Activated CD4-positive, alpha-beta T cell treated with anti-CD3 and anti-CD28 coated beads, Interleukin-2, amount 10 ng/mL, durations not matched to agents 24 days and 14 days (primary cell): ENCODE results near the gene SLC39A1. TPM values are rescaled to one million over a fixed set of nuclear protein-coding genes. Genes with fewer than 3 reads are reported as not detected.

Experiments
- DNase-seq: peaks from one replicate; pipeline ENCODE4 v3.0.0; 2022
- H3K27ac Mint-ChIP-seq: one replicate; pipeline ENCODE4 v1.8.0; 2022; ENCODE audit warnings: mild to moderate bottlenecking, mixed read lengths
- H3K27me3 Mint-ChIP-seq: one replicate; pipeline ENCODE4 v1.8.0; 2022; ENCODE audit warnings: mixed read lengths
- H3K36me3 Mint-ChIP-seq: one replicate; pipeline ENCODE4 v1.8.0; 2022; ENCODE audit warnings: low read depth, mild to moderate bottlenecking, mixed read lengths
- H3K4me1 Mint-ChIP-seq: one replicate; pipeline ENCODE4 v1.8.0; 2021; ENCODE audit warnings: mixed read lengths
- H3K4me3 Mint-ChIP-seq: one replicate; pipeline ENCODE4 v1.8.0; 2022; ENCODE audit warnings: mild to moderate bottlenecking, moderate library complexity, mixed read lengths
- H3K9me3 Mint-ChIP-seq: one replicate; pipeline ENCODE4 v1.8.0; 2021; ENCODE audit warnings: mixed read lengths
- intact Hi-C: fragments of 100-400 bp; cut with micrococcal nuclease; formaldehyde crosslinking; loops from one replicate; pipeline ENCODE4 v1.15.1; 2023
- total RNA-seq: library from RNA; stranded (reverse); gene quantifications from 2 replicates; pipeline ENCODE4 v1.2.3, GENCODE V29; 2022

SLC39A1 gene
- total RNA-seq, 1 donor from 2014 or later: 71.6 TPM

DNA sequence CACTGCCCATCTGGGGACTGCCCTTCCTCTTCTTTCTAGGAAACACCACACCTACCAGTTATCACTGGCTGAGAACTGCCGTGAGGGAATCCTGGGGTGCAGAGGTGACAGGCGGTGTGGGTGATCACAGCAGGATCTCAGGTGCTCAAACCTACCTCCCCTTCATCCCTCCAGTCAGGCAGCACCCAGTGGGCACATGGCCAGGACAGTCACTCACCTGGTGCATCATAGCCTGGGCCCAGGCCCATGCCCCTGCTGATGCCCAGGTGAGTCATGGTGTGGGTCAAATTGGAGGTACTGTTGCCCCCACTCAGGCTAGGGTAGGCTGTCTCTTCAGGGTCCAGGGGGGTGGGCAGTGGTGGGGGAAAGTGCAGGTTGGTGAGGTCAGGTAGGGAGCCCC, 11.5 kb downstream of the SLC39A1 start:
- H3K4me1 Mint-ChIP-seq: peaks cover 36% of the 10 kb centered on the region
- no peak overlapping the region for H3K4me3 Mint-ChIP-seq
- peak overlapping the region; percentile 41 for H3K27ac Mint-ChIP-seq
- H3K36me3 Mint-ChIP-seq: peaks cover 55% of the 10 kb centered on the region
- intact Hi-C loops: no loop called here
- DNase-seq: no peak
- no peaks in the 10 kb centered on the region for H3K27me3 Mint-ChIP-seq
- H3K9me3 Mint-ChIP-seq: no peaks in the 10 kb centered on the region

DNA sequence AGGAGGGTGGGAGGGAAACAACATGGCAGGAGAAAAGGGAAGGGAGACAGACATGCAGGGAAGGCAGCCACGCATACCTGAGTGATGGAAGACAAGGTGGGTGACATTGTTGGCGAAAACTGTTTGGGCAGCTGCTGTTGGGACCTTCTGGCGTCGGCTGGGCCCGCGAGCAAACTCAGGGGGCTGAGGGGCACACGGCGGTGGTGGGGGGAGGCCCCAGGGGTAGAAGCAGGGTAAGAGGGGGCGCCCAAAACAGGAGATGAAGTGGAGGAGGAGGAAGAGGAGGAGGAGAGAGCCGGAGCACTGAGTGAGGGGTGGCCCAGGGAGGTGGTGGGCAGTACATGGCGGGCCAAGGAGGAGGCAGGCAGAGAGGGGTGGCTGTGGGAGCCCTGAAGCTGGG, 12.2 kb downstream of the SLC39A1 start:
- H3K9me3 Mint-ChIP-seq: no peaks in the 10 kb centered on the region
- H3K27ac Mint-ChIP-seq: no peak overlapping the region
- no peak for DNase-seq
- no peaks in the 10 kb centered on the region for H3K27me3 Mint-ChIP-seq
- peaks cover 55% of the 10 kb centered on the region for H3K36me3 Mint-ChIP-seq
- intact Hi-C loops: no loop called here
- H3K4me3 Mint-ChIP-seq: no peak overlapping the region
- peaks cover 32% of the 10 kb centered on the region for H3K4me1 Mint-ChIP-seq

GRCh38 chr1:153946622-153947241, 16.6 kb downstream of the SLC39A1 start, which contains the start of gene DENND4B:
Gene DENND4B (minus strand): TSS chr1:153946718. CDS start chr1:153944374, 2,344 bp downstream.
- H3K4me1 Mint-ChIP-seq: peaks cover 35% of the 10 kb centered on the region
- peak within 1 kb of the TSS; percentile 96 for H3K4me3 Mint-ChIP-seq
- peak; percentile 93 for DNase-seq
- intact Hi-C loops: loop anchor here (1.0 kb wide), 4 partner anchors 12 to 149 kb away; partner anchors contain the start of gene CRTC2
- H3K27ac Mint-ChIP-seq: peak within 1 kb of the TSS; percentile 96
- no peaks in the 10 kb centered on the region for H3K9me3 Mint-ChIP-seq
- H3K36me3 Mint-ChIP-seq: peaks cover 61% of the 10 kb centered on the region
- H3K27me3 Mint-ChIP-seq: no peaks in the 10 kb centered on the region

DNA sequence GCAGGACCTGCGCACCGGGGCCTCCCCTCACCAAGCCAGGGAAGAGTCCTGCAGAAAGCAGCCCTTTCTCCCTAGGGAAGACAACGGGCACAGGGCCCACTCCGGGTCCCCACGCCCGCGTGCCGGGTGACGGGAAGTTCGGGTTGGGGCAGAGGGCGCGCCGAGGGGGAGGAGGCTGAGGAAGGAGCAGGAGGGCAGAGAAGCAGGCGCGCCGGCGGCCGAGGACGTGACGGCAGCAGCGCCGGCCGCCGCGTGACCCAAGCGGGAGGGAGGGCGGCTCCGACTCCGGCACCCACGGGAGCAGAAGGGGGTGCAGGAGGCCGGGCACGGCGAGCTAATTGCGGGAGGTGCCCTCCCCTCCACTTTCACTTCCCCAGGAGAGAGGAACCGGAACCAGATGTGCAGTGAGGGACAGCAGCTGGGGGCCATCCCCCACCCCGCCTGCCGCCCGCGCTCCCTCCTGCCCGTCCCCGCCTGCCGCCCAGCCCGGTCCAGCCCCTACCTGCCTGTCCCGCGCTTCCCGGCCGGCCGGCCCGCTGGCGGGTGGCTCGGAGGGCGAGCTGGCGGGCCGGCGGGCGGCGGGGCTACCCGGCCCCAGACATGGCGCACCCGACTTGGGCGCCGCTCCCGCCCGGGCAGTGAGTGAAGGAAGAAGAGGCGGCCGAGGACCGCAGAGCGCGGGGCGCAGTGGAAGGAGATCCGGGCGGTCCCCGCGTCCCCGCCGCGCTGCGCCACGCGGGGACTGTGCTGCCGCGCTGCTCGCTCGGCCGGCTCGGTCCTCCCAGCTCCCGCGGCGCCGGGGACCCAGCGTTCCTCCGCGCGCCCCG, 17.3 kb downstream of the SLC39A1 start:
- peaks cover 35% of the 10 kb centered on the region for H3K4me1 Mint-ChIP-seq
- no peaks in the 10 kb centered on the region for H3K27me3 Mint-ChIP-seq
- H3K4me3 Mint-ChIP-seq: peak overlapping the region; percentile 96
- peaks cover 60% of the 10 kb centered on the region for H3K36me3 Mint-ChIP-seq
- H3K27ac Mint-ChIP-seq: peak overlapping the region; percentile 96
- H3K9me3 Mint-ChIP-seq: no peaks in the 10 kb centered on the region
- peak; percentile 92 for DNase-seq
- intact Hi-C loops: loop anchor here (1.0 to 2.0 kb wide), 5 partner anchors 12 to 149 kb away; partner anchors contain the start of genes CRTC2 and RAB13

GRCh38 chr1:153945131-153945794, 18.1 kb downstream of the SLC39A1 start:
- DNase-seq: peak; percentile 93
- no peaks in the 10 kb centered on the region for H3K27me3 Mint-ChIP-seq
- H3K36me3 Mint-ChIP-seq: peaks cover 58% of the 10 kb centered on the region
- intact Hi-C loops: loop anchor here (2.0 kb wide), 1 partner anchor 42 kb away; the partner anchor contains the start of gene RAB13
- no peaks in the 10 kb centered on the region for H3K9me3 Mint-ChIP-seq
- peak overlapping the region; percentile 96 for H3K27ac Mint-ChIP-seq
- H3K4me3 Mint-ChIP-seq: peak overlapping the region; percentile 96
- peaks cover 33% of the 10 kb centered on the region for H3K4me1 Mint-ChIP-seq

- DNase-seq: no peak
- no peaks in the 10 kb centered on the region for H3K9me3 Mint-ChIP-seq
- peaks cover 30% of the 10 kb centered on the region for H3K4me1 Mint-ChIP-seq
- H3K27me3 Mint-ChIP-seq: no peaks in the 10 kb centered on the region
- H3K4me3 Mint-ChIP-seq: peak overlapping the region; percentile 96
- intact Hi-C loops: loop anchor here (2.0 kb wide), 1 partner anchor 42 kb away; the partner anchor contains the start of gene RAB13
- peaks cover 60% of the 10 kb centered on the region for H3K36me3 Mint-ChIP-seq
- H3K27ac Mint-ChIP-seq: peak overlapping the region; percentile 96
Measured at GRCh38 chr1:153944827-153945117, 18.6 kb downstream of the SLC39A1 start.

DNA sequence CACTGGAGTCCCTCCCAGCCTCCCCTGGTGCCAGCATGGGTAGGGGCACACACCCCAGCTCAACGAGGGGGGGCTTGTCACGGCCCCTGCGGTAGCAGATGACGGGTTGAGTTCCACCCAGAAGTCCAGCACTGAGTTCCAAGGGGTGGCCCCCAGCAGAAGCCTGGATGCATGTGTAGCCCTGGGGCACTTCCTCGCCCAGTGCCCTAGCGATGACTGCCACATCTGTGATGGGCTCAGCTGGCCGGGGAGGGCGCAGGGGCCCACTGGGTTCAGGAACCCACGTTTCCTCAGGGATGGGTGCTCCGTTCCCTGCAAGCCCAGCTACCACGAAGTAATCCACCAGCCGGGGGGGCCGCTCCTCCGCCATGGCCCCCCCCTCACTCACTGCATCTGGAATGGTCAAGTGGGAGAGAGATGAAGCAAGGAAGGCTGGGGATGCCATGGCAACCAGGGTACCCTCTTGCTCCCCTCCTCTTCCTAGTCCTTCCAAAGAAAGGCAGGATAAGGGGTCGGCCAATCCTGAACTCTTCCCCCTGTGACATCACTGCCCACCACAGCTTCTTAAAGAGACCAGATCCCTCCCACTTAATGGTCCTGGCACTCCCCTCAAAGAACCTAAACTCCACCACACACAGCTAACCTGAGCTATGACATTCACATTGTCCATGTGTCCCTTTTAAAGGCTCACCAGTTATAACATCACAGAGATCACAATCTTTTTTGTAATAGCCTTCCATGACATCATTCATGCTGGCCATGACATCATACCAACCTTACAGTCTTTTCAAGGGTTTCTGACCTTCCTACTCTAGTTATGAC, 19.1 kb downstream of the SLC39A1 start:
- H3K36me3 Mint-ChIP-seq: peaks cover 64% of the 10 kb centered on the region
- H3K27ac Mint-ChIP-seq: peak overlapping the region; percentile 96
- H3K4me3 Mint-ChIP-seq: peak overlapping the region; percentile 96
- peak; percentile 75 for DNase-seq
- H3K27me3 Mint-ChIP-seq: no peaks in the 10 kb centered on the region
- H3K4me1 Mint-ChIP-seq: peaks cover 30% of the 10 kb centered on the region
- intact Hi-C loops: loop anchor here (2.0 kb wide), 1 partner anchor 43 kb away; the partner anchor contains the start of gene RAB13
- no peaks in the 10 kb centered on the region for H3K9me3 Mint-ChIP-seq

- Mint-ChIP-seq H3K9me3 (no peaks in the 10 kb centered on the region), H3K36me3 (peaks cover 60% of the 10 kb centered on the region), H3K27me3 (no peaks in the 10 kb centered on the region), H3K27ac (peak overlapping the region; percentile 48), H3K4me1 (peaks cover 28% of the 10 kb centered on the region), H3K4me3 (peak overlapping the region; percentile 26)
- no peak for DNase-seq
- intact Hi-C loops: no loop called here
Measured at GRCh38 chr1:153942766-153943549, 20.4 kb downstream of the SLC39A1 start.

- intact Hi-C loops: no loop called here
- no peak for DNase-seq
- Mint-ChIP-seq H3K27ac (no peak overlapping the region), H3K27me3 (no peaks in the 10 kb centered on the region), H3K4me1 (peaks cover 25% of the 10 kb centered on the region), H3K36me3 (peaks cover 67% of the 10 kb centered on the region), H3K4me3 (no peak overlapping the region), H3K9me3 (no peaks in the 10 kb centered on the region)
Measured at GRCh38 chr1:153941826-153942725, 21.3 kb downstream of the SLC39A1 start.

DNA sequence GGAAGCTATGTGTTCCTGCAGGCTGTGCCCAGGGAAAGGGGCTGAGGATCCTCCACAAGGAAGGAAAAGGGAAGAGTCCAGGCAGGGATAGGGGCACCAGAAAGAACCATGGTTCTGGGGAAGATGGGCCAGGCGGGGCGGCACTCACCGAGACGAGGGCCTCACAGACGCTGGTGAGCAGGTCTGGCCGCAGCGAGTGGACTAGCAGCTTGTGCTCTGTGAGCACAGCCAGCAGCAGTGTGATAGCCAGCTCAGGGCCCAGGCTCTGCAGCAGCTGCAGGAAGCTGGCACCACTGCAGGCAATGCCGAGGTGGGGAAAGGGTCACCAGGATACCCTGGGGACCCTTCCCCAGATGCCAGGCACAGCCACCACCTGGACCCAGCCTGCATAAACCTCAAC, 22.6 kb downstream of the SLC39A1 start:
- Mint-ChIP-seq H3K27me3 (no peaks in the 10 kb centered on the region), H3K36me3 (peaks cover 75% of the 10 kb centered on the region), H3K27ac (peak overlapping the region; percentile 12), H3K4me1 (peaks cover 20% of the 10 kb centered on the region), H3K4me3 (no peak overlapping the region), H3K9me3 (no peaks in the 10 kb centered on the region)
- DNase-seq: no peak
- intact Hi-C loops: no loop called here

DNA sequence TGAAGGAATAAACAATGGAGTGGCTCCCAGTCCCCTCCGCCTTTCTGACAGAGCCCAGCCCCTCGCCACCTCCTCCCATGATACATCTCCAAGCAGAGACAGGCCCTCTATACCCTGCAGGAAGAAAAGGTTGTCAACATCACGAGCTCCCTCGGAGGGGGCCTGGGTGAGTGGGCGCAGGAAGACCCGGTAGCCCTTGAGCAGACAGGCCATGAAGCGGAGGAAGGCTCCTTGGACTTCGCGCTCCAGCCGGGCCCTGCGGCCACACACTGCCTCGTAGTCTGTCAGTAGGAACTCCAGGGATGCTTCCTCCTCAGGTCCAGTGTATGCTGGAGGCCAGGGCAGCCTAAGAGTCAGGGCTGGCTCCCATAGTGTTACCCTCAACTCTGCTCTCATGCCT, 23.9 kb downstream of the SLC39A1 start:
- no peak for DNase-seq
- intact Hi-C loops: no loop called here
- Mint-ChIP-seq H3K9me3 (no peaks in the 10 kb centered on the region), H3K36me3 (peaks cover 76% of the 10 kb centered on the region), H3K27me3 (no peaks in the 10 kb centered on the region), H3K4me3 (no peak overlapping the region), H3K27ac (no peak overlapping the region), H3K4me1 (peaks cover 13% of the 10 kb centered on the region)

DNA sequence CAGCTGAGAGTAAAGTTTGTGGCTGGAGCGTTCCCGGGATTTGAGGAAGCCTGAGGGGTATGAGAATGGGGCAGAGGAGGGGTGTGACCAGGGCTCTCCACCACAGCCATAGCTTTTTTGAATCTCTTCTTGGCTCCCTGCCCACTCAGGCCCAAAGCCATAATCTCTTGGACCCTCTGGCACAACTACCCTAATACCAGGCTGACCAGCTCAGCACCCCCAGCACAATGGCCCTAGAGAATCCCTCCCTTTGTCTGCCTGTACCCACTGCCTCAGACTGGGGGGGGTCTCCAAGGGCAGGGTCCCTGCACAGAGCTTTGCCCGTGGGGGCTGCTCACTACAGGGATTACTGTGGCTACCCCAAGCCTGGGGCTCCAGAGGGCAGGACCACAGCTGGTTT, 24.3 kb downstream of the SLC39A1 start:
- Mint-ChIP-seq H3K4me3 (no peak overlapping the region), H3K27ac (no peak overlapping the region), H3K9me3 (no peaks in the 10 kb centered on the region), H3K36me3 (peaks cover 80% of the 10 kb centered on the region), H3K4me1 (peaks cover 11% of the 10 kb centered on the region), H3K27me3 (no peaks in the 10 kb centered on the region)
- intact Hi-C loops: no loop called here
- DNase-seq: no peak
